K562 (cell line): Measurements from ENCODE around the gene NUP43. TPM values are rescaled to one million over a fixed set of nuclear protein-coding genes. Genes with fewer than 3 reads are reported as not detected.

Source experiments
- BCL6 ChIP-seq: fragments of 250-450 bp; sonication (Bioruptor Pico); IDR thresholded peaks from 2 replicates; pipeline ENCODE4 v1.4.0; 2020
- BRD4 ChIP-seq: fragments of 200-600 bp; sonication (generic); IDR thresholded peaks from 2 replicates; pipeline ENCODE4 v1.6.1; 2017; ENCODE audit warnings: inconsistent platforms
- CHAMP1 ChIP-seq: fragments of 450-650 bp; IDR thresholded peaks from 2 replicates; pipeline ENCODE4 v1.6.1; 2016; ENCODE audit warnings: mild to moderate bottlenecking
- E2F8 ChIP-seq: fragments of 450-650 bp; IDR thresholded peaks from 2 replicates; pipeline ENCODE4 v1.7.1; 2018; ENCODE audit warnings: mild to moderate bottlenecking, low read depth; ENCODE audit not compliant: partially characterized antibody
- EGR1 ChIP-seq: fragments of 450-650 bp; conservative IDR thresholded peaks from 2 replicates; pipeline ENCODE4 v1.6.1; 2017; ENCODE audit warnings: mild to moderate bottlenecking
- FOSL1 ChIP-seq: fragments of 200-800 bp; sonication (Bioruptor generic); conservative IDR thresholded peaks from 2 replicates; pipeline ENCODE4 v1.6.1; 2016; ENCODE audit warnings: missing genetic modification characterization, missing compliant biosample characterization
- JUND ChIP-seq, 2 experiments: IDR thresholded peaks; 2 replicates in 1 of 2; 3 replicates in 1 of 2; pipeline ENCODE4 v1.6.1; 2011; ENCODE audit warnings: borderline replicate concordance in 2 of 2, low read depth in 2 of 2, low read length in 2 of 2, improper control_type of control experiment in 1 of 2, missing biosample characterization in 1 of 2, missing genetic modification characterization in 1 of 2, missing genetic modification reagents in 1 of 2
- PHF20 ChIP-seq: fragments of 450-650 bp; IDR thresholded peaks from 2 replicates; pipeline ENCODE4 v1.6.1; 2018; ENCODE audit not compliant: partially characterized antibody
- PHTF2 ChIP-seq: fragments of 250-450 bp; sonication (Bioruptor Pico); IDR thresholded peaks from 2 replicates; pipeline ENCODE4 v1.5.0; 2021; ENCODE audit warnings: mild to moderate bottlenecking
- PML ChIP-seq: IDR thresholded peaks from 2 replicates; pipeline ENCODE4 v1.6.1; 2012; ENCODE audit warnings: low read length, inconsistent platforms
- TEAD1 ChIP-seq, 2 experiments: fragments of 450-650 bp in 1 of 2; sonication (generic) in 1 of 2; formaldehyde crosslinking; IDR thresholded peaks; 2 replicates each; pipeline versions ENCODE4 v1.4.0 to v1.8.0; 2020 to 2022; ENCODE audit warnings: mild to moderate bottlenecking in 2 of 2, missing genetic modification reagents in 1 of 2
- ZNF280B ChIP-seq: fragments of 250-450 bp; sonication (Bioruptor Pico); IDR thresholded peaks from 2 replicates; pipeline ENCODE4 v1.5.1; 2021; ENCODE audit warnings: mild to moderate bottlenecking
- ZNF57 ChIP-seq: fragments of 450-650 bp; formaldehyde crosslinking; IDR thresholded peaks from 2 replicates; pipeline ENCODE4 v1.4.0; 2020; ENCODE audit warnings: mild to moderate bottlenecking, moderate library complexity
- ZNF668 ChIP-seq: fragments of 250-450 bp; sonication (Bioruptor Pico); IDR thresholded peaks from 2 replicates; pipeline ENCODE4 v1.8.0; 2022; ENCODE audit warnings: mild to moderate bottlenecking, inconsistent platforms
- polyA plus RNA-seq, 8 experiments: library from polyadenylated mRNA; depleted of rRNA in 4 of 8; stranded (reverse) in 5 of 8; unstranded in 3 of 8; fragments of >200 nt; fragmentation: Nextera tagmentation in 2 of 8; fragmentation: Illumina TruSeq in 1 of 8; extraction: Ambion mirVana in 2 of 8; extraction: Trizol in 1 of 8; gene quantifications; 2 replicates each; pipeline versions ENCODE4 v1.2.1 to v1.2.3, GENCODE V29; 2011 to 2014; ENCODE audit warnings: inconsistent platforms in 1 of 8, missing spikeins in 1 of 8
- total RNA-seq, 7 experiments: library from RNA; depleted of rRNA in 6 of 7; stranded (reverse); fragments of >200 nt in 6 of 7; fragmentation: Illumina TruSeq in 2 of 7; extraction: Trizol in 2 of 7; gene quantifications; 2 replicates each; pipeline versions ENCODE4 v1.2.1 to v1.2.3, GENCODE V29; 2011 to 2021; ENCODE audit warnings: low replicate concordance in 1 of 7

Gene NUP43
- total and polyA plus RNA-seq, 9 of the 15 experiments (the other 6 are each of a cell fraction or from before 2014, with no cell fraction given) = 28.9 to 136 (median 67.4) TPM

- peak; percentile 65; the same call in 1 of the 2 replicates for TF ChIP-seq PML
- 0 out of 2 replicates have a peak, but pooled peaks have one; percentile 23 for TF ChIP-seq ZNF57
- TF ChIP-seq PHTF2 (CRISPR knock-in tag) = no peak
- no peak for TF ChIP-seq BCL6 (CRISPR knock-in tag)
- no peak; the same call in 1 of the 2 replicates for TF ChIP-seq FOSL1 (tag)
- TF ChIP-seq EGR1 = no peak
- TF ChIP-seq E2F8 = peak; percentile 59
- no peak for TF ChIP-seq BRD4
- peak; percentile 78 for TF ChIP-seq PHF20
- 0 out of 2 replicates have a peak, but pooled peaks have one; percentile 38 for TF ChIP-seq ZNF668 (CRISPR knock-in tag)
- TF ChIP-seq TEAD1 (CRISPR knock-in tag; IDR thresholded peaks at IDR 0.05) = 0 out of 4 replicates have a peak, but pooled peaks of 1 of the 2 experiments have one; percentile 6
- TF ChIP-seq JUND (IDR thresholded peaks at IDR 0.05; ENCODE audit: borderline replicate concordance, low read depth, low read length) = peak; percentile 72
- TF ChIP-seq JUND (tag; IDR thresholded peaks at IDR 0.05; ENCODE audit: borderline replicate concordance, low read depth, low read length) = peak; percentile 35; the same call in 2 of the 3 replicates
- TF ChIP-seq CHAMP1 = peak; percentile 80; the same call in 1 of the 2 replicates
- no peak for TF ChIP-seq ZNF280B (CRISPR knock-in tag)
Measured at GRCh38 chr6:149746147-149746946, at the start of gene NUP43 (continued).
